GM12865 (cell line): ENCODE measurements around the gene CTDP1.

Source experiments
- DNase-seq: peaks from one replicate; pipeline ENCODE4 v3.0.0; 2010; ENCODE audit warnings: low read depth
- H3K4me3 ChIP-seq: 2 replicates; pipeline ENCODE4 v1.5.1; 2011; ENCODE audit warnings: mild to moderate bottlenecking, low read depth, low read length, control low read depth
- TF ChIP-seq, protein P1 (sequence below): IDR thresholded peaks from 2 replicates; pipeline ENCODE4 v1.5.1; 2011; ENCODE audit warnings: low read length, control low read depth, low read depth, inconsistent platforms; ENCODE audit not compliant: insufficient read depth; ENCODE audit errors: missing control alignments

Gene CTDP1

DNA sequence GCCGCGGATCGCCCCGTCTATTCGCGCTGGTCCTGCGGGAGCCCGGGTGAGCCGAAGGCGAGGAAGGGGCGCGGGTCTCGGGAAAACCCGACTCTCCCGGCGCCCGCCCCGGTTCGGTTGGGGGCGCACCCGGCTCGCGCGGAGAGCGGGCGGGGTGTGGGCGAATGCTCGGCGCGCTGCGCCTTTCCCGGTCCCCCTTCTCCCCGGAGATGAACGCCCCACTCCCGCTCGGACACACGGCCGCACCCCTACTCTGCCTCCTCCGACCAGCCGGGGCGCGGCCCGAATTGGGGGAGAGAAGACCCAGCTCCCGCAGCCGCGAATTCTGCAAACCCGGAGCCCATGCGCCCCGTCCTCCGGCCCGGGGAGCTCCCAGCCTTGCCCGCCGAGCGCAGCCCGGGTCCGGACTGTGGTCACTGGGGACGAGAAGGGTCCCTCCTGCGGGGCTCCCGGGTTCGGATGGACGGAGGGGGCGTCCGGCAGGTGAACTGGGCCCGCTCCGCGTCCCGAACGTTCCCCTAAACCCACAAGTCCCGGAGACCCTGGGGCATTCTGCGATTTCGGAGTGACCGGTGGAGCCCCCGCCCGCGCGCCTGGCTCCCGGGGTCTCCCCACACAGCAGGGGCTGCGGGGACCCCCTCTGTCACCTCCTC, 118.9 kb downstream of the CTDP1 start:
- DNase-seq: no peak
- TF ChIP-seq, protein P1, sequence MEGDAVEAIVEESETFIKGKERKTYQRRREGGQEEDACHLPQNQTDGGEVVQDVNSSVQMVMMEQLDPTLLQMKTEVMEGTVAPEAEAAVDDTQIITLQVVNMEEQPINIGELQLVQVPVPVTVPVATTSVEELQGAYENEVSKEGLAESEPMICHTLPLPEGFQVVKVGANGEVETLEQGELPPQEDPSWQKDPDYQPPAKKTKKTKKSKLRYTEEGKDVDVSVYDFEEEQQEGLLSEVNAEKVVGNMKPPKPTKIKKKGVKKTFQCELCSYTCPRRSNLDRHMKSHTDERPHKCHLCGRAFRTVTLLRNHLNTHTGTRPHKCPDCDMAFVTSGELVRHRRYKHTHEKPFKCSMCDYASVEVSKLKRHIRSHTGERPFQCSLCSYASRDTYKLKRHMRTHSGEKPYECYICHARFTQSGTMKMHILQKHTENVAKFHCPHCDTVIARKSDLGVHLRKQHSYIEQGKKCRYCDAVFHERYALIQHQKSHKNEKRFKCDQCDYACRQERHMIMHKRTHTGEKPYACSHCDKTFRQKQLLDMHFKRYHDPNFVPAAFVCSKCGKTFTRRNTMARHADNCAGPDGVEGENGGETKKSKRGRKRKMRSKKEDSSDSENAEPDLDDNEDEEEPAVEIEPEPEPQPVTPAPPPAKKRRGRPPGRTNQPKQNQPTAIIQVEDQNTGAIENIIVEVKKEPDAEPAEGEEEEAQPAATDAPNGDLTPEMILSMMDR: no peak
- no peak overlapping the region for H3K4me3 ChIP-seq

DNA sequence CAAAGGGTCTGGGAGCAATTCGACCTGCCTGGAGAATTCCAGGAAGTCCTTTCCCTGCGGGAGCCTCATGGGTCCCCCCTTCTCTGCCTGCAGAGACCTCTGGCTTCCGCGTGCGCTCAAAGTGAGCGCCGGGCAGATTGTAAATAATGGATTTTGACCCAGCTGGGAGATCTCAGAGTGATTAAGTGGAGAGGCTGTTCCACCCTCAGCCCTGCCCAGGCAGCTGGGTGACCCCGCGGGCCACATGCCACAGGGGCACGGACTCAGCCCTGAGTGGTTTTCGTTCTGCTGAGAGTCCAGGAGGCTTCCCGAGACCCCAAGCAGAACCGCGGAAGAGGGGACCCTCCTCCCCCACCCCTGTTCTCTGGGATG, 119.4 kb downstream of the CTDP1 start:
- no peak for DNase-seq
- TF ChIP-seq, protein P1: no peak
- no peak overlapping the region for H3K4me3 ChIP-seq

DNA sequence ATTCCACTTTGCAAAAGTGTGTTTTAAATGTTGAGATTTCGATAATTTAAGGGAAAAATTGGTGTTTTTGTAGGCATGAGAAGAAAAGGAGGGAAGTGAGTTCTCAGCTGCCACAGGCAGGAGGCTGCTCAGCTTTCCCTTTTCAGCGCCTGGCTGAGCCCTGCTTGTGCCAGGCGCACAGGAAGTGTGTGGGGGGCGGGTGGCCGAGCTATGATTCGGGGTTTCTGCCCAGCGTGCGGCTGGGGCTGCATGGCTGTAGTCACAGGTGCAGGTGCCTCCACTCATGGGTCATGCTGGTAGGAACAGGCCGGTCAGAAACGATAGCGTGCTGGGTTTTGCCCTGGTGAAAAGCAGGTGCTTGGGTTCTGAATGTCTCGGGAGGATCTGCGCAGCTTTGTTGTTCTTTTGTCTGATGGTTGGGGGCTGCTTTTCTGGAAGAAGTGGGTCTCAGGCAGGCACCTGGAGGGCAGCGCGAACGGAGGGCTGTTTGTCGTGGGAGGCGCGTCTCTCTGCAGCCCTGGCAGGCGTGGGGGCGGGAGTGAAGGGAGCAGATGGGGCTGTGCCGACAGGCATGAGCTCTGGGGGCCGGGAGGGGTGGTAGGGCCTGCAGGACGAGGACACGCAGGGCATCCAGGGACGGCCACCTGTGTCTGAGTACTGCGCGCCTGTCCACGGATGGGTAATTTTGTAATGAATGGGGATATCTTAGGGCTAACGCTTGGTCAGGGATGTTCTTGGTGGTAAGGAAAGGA, 120.2 kb downstream of the CTDP1 start:
- no peak overlapping the region for H3K4me3 ChIP-seq
- DNase-seq: no peak
- TF ChIP-seq, protein P1: no peak

DNA sequence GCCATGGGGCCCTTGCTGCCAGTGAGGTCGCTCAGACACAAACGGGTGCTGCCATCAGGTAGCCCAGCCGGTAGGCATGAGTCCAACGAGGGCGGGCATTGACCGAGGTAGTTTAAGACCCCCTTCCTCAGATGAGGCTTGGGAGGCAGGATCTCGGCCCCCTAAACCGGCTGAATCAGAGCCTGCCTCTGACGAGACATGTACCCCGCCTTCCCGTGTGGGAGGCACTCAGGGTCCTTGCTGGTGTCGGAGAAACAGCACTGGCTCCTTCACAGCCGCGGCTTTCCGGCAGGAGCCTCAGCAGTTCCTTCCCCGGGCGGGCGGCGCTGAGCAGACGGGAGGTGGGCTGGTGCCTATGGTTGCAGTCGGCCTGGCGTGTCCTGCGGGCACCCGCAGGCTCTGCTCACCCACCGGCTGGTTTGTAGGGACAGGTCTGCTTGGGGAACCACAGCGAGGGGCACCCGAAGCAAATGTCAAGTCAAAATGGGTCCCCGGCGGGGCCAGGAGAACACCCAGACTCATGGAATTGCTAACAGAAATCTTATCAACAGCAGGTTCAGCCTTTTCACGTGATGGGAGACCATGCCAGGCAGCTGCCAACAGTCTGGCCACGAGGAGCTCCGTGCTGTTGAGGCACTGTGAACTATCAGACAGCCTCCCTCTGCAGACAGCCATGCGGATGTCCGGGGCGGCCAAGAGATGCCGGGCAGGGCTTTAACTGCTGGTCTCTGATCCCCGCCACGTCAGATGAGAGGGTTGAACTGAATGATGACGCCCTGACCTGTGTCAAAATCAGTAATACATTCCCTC, 121.0 kb downstream of the CTDP1 start:
- TF ChIP-seq, protein P1: no peak
- H3K4me3 ChIP-seq: no peak overlapping the region
- no peak for DNase-seq

DNA sequence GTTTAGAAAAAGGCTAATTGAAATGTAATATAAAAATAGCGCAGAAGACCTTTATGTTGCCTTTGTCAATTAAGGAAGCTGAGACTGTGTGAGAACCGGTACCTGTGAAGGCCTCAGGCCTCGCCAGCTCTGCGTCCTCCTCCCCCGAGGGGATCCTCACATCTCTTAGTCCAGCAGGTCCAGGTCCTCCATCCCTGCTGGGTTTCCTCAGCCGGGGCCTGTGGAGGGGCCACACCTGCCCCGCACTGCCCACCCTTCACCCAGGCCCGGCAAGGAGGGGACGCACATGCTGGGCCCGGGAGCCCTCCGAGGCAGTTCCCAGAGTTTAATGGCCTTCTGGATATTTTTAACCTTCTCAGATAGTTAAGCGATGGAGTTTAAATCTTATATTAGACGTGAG, 121.6 kb downstream of the CTDP1 start:
- no peak for DNase-seq
- TF ChIP-seq, protein P1: no peak
- H3K4me3 ChIP-seq: no peak overlapping the region

DNA sequence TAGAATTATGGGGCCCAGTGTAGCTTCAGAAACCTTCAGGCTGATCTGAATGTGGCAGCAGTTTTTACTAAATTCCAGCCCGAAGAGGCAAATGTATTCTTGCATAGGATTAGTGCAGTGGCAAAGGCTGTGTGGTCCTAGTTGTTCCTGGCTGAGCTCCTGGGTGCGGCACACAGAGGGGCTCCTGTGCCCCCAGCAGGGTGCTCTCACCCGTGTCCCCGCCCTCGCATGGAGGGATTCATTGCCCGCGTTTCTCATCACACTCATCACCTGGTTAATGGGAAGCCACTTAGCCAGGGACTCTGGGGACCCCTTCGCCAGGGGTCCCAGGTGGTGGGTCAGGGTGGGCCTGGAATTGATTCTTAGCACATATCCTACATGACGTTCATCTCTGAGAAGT, 122.0 kb downstream of the CTDP1 start:
- no peak for DNase-seq
- TF ChIP-seq, protein P1: no peak
- no peak overlapping the region for H3K4me3 ChIP-seq
